ENCODE measurements around the gene EFHC2.

EFHC2 gene

GRCh38 chrX:44157283-44157682 is 186.2 kb downstream of the EFHC2 start:
- TF ChIP-seq CTCF (IDR thresholded peaks at IDR 0.05; ENCODE audit: insufficient read depth, low read length, missing control alignments): no peak
- CTCF ChIA-PET: no interaction called here

GRCh38 chrX:44156726-44157125 is 186.7 kb downstream of the EFHC2 start:
- no peak for DNase-seq (ENCODE audit: low read depth, low spot score)
- H3K4me3 ChIP-seq (ENCODE audit: low read depth, low read length): no peak overlapping the region
- ChIA-PET CTCF (no interaction called here), POLR2A (no interaction called here)
- no peak for TF ChIP-seq CTCF (IDR thresholded peaks at IDR 0.05; ENCODE audit: insufficient read depth, low read length, missing control alignments)

More at GRCh38 chrX:44157283-44157682, 186.2 kb downstream of the EFHC2 start:
- no peak for DNase-seq (ENCODE audit: low read depth, low spot score)
- POLR2A ChIA-PET: no interaction called here
- no peak overlapping the region for H3K4me3 ChIP-seq (ENCODE audit: low read depth, low read length)

- DNase-seq (ENCODE audit: low read depth, low spot score): no peak
- POLR2A ChIA-PET: no interaction called here
- TF ChIP-seq CTCF (IDR thresholded peaks at IDR 0.05; ENCODE audit: insufficient read depth, low read length, missing control alignments): no peak
- H3K4me3 ChIP-seq (ENCODE audit: low read depth, low read length): no peak overlapping the region
- CTCF ChIA-PET: no interaction called here
Measured at GRCh38 chrX:44155126-44155525, 188.3 kb downstream of the EFHC2 start.

GRCh38 chrX:44152852-44153251 is 190.6 kb downstream of the EFHC2 start:
- ChIA-PET POLR2A (no interaction called here), CTCF (no interaction called here)
- no peak overlapping the region for H3K4me3 ChIP-seq (ENCODE audit: low read depth, low read length)

GRCh38 chrX:44147130-44147529 is 196.3 kb downstream of the EFHC2 start:
- H3K4me3 ChIP-seq (ENCODE audit: low read depth, low read length): no peak overlapping the region
- CTCF ChIA-PET: no interaction called here
- no peak for TF ChIP-seq CTCF (IDR thresholded peaks at IDR 0.05; ENCODE audit: insufficient read depth, low read length, missing control alignments)
- POLR2A ChIA-PET: no interaction called here
- no peak for DNase-seq (ENCODE audit: low read depth, low spot score)

More at GRCh38 chrX:44152852-44153251, 190.6 kb downstream of the EFHC2 start:
- TF ChIP-seq CTCF (IDR thresholded peaks at IDR 0.05; ENCODE audit: insufficient read depth, low read length, missing control alignments): no peak
- DNase-seq (ENCODE audit: low read depth, low spot score): no peak

GRCh38 chrX:44144177-44144945 is 199.1 kb downstream of the EFHC2 start:
- ChIA-PET POLR2A (no interaction called here), CTCF (no interaction called here)
- no peak for DNase-seq (ENCODE audit: low read depth, low spot score)
- TF ChIP-seq CTCF (IDR thresholded peaks at IDR 0.05; ENCODE audit: insufficient read depth, low read length, missing control alignments): no peak
- H3K4me3 ChIP-seq (ENCODE audit: low read depth, low read length): no peak overlapping the region
